NAMALWA (cell line): ENCODE data around the gene ARHGAP22.

ENCODE experiments used
- DNase-seq: peaks from one replicate; pipeline ENCODE4 v3.0.0-alpha.2; 2015; ENCODE audit warnings: low spot score

Gene ARHGAP22

GRCh38 chr10:48463318-48464003 lies 141.4 kb downstream of the ARHGAP22 start:
- no peak for DNase-seq

DNA sequence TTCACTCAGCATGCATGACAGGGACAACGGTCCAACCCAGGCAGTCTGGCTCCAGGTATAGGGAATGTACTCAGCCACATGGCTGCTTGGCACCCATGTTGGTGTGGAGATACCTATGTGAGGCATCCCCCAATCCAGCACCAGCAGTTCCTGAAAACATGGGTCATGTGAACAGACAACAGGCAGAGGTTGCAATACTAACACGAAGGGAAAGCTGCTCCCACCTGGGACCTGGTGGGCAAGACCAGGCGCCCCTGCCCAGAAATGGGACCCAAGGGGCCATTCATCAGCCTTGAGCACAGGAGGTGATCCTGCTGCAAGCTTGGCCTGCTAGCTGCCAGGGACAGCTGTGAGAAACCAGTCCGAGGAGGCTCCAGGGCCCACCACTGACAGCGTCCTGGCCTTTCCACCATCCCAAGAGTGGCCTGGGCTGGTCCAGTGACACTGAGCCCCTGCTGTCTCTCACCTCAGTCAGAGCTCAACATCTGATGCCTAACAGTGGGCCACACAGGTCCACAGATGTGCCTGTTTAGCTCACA lies 142.3 kb downstream of the ARHGAP22 start:
- no peak for DNase-seq

DNA sequence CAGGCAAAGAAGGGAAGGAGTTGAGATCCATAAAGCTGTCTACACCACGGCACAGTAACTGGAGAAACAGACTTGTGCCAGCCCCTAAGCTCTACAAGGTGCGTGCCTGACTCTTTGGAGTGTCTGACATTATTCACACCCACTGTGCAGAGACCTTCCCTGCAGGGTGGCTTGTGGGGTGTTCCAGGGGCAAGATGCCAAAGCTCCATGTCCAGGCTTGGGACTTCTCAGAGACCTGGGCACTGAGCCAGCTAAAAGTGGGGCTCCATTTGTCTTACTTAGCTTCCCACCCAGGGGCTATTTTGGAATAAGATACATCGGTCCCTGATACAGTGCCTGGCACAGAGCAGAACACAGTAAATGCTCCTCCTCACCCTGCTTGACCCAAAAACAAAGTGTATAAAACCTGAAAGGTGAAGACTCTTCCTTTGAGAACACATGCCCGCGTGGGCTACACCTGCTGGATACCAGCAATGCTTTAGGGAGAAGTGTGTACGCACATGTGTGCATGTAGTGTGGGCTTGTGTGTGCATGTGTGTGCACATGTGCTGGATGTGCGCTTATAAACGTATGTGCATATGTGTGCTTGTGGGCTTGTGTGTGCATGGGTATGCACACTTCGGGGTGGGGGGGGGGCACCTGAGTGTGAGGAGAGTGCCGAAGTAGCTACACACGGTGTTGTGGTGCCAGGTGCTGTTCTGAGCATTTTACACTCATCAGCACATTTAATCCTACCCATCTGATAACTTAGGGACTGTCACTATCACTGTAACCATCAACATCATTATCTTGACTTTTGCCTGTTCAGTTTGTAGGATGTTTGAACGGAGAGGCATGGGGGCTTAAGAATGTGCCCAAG lies 143.0 kb downstream of the ARHGAP22 start:
- no peak for DNase-seq

DNA sequence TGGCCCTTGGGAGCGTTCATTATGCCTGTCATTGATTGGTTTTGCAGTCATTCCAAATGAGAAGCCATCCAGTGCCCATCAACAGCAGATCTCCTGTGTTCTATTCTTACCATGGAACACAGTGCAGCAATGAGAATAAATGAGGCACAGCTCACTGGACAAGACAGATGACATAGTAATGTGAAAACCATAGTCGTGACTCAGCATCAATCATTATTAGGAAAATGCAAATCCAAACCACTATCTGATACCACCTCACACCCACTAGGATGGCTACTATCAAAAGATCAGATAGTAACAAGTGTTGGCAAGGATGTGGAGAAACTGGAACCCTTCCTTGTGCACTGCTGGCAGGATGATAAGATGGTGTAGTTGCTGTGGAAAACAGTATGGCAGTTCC lies 144.7 kb downstream of the ARHGAP22 start:
- DNase-seq = no peak

GRCh38 chr10:48459270-48460150 lies 145.4 kb downstream of the ARHGAP22 start:
- no peak for DNase-seq

DNA sequence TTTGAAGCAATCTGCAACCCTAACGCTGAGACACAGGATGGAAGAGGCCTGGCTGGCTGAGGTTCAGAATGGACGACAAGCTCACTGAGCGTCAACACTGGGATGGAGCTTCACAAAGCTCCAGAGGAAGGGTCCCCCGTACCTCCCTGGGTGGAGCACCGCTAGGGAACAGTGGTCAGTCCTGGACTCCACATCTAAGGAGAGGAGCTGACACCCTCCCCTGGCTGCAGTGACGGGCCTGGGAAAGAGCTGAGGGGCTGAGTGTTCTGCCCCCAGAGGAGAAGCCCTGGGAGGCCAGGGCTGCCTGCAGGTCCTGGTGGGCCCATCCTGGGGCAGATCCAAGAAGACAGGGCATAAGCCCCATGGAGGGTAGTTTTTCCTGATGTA lies 146.2 kb downstream of the ARHGAP22 start:
- DNase-seq = no peak

GRCh38 chr10:48457949-48458661 lies 146.8 kb downstream of the ARHGAP22 start:
- DNase-seq = no peak

DNA sequence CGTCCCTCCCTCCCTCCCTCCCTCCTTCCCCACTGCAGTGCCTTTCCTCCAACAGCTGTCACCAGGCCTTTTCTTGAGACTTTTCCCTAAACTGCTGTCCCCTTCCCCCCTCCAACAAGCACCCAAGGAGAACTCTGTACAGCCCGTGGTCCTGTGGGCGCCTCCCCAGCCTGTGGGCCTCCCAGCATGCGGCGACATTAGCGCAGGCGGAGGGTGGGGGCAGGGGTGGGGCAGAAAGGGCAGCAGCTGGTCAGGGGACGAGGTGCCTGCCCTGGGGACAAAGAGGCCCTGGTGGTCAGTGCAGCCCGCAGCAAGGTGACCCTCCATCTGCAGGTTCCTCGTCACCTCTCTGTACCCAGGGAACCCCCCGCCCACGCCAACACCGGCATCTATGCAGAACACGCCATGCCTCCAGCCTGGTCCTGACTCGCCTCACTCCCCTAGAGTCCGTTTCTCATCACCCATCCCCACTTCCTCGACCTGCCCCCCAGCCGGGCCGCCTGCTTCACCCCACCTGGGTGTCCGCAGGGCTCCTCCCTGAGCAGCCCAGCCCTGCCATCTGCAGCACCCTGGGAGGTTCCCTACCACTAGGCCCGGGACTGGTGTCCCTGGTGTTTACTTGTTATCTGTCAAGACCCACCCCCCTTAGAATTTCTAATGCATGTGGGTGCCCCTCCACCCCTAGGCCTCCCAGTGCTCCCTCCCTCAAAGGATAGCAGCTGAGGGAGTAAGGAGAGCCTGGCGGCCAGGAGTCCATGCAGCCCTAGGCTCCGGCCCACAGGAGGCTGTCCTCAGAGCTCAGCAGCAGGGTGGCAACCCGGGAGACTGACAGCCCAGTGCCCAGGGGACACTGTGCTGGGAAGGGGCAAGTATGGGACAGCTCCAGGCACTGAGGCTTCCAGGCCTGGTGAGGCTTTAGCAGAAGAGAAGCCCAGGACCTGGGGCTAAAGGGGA lies 147.8 kb downstream of the ARHGAP22 start:
- no peak for DNase-seq

GRCh38 chr10:48456361-48456804 lies 148.5 kb downstream of the ARHGAP22 start:
- DNase-seq = peak; percentile 16

- no peak for DNase-seq
Observed at GRCh38 chr10:48455392-48456151, 149.3 kb downstream of the ARHGAP22 start.

DNA sequence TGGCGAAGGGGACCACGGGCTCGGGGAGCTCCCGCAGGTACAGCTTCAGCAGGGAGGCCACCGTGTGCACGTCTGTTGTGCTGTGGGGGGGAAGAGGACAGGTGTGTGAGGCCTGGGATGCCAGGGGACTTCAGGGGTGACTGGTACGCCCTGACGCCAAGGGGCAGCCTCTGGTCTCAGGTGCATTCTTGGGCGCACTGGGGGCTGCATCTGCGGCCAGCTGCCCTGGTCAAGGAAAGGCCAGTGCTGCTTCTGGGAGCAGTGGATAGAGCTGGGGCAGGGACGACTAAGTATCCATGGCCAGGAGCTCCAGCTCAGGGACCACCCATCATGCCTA lies 149.8 kb downstream of the ARHGAP22 start:
- no peak for DNase-seq

DNA sequence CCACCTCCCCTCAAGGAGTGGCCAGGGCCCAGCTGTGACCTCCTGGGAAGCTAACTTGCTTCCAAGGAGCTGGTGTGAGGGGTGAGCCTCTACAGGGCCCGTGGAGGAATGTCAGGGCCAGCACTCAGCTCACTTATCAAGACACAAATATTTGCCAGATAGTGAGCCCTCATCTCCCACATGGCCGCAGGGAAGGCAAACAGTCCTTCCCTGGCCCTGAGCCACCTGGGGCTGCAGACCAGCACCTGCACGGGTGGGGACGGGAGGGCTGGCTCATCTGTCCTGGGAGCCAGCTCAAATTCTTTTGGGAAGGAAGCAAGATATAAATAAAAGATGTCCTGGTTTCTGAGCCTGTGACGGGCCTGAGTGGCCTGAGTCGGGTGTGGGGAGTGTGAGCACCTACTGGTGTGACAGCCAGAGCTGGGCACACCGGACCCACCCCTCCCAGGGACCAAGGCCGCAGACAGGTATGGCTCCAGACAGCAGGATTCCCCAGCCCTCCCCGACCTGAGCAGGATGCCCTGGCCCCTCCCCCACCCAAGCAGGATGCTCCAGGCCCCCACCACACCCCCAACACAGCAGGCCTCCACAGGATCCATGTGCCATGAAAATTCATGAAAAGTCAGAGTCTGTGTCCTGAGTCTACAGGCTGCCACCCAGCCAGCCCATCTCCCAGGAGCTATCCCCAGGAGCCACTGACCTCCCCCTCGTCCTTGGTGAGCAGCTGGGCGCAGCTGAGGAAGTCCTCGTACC lies 150.4 kb downstream of the ARHGAP22 start:
- no peak for DNase-seq

DNA sequence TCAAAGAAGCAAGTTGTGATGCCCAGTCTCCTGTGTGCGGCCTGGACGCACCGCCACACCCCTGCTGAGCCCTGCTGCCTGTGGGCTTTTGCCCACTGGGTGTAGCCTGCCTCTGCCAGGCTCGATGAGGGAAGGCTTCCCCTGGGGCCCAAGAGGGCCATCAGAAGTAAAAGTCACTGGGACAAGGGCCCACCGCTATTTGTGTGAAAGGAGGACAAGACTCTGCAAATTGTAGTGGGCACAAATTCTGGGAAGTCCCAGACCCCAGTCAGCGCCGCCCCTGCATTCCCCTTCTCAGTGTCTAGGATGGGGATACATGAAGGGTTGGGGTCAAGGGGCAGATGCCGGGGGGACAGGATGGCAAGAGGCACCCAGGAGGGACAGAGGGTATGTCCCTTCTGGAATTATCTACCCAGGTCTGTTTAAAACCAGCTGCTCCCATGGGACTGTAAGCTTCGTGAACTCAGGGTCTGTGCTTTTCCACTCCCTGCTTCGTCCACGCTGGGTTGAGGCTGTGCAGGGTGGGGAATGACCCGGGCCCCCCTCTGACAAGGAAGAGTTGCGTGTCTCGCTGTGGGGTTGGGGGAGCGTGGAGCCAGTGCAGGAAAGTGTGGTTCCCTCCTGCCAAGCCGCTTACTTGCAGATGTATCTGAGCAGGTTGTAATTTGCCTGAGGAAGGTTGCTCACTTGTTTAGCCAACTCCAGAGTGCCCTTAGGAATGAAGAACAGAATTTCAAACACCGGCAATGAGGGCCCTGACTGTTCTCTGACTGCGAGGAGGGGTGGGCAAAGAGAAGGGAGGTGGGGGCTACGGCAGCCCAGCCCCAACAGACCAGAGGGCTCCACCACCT lies 151.2 kb downstream of the ARHGAP22 start:
- DNase-seq = no peak

DNA sequence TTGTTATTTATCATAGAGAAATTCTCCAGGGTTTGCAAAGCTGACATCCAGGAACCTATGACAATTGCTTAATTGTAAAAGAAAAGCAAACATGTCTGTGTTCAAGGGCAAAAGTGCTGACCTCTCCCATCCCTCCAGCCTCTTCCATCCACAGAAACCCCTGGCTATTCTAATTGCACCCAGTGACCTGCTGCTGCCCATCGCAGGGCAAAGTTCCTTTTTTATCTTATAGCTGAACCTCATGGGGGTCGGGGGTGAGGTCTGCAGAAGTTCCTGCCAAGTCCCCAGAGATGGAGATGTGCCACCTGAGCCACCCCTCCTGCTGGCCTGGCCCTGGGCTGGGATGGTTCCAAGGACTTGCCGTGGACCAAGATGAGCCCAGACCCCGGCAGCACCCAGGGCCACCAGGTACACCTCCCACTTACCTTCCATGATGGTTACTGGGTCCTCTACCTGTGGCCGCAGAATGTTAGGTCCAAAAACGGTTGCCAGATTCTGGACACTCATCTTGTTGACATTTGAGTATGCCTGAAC lies 151.9 kb downstream of the ARHGAP22 start:
- no peak for DNase-seq

- no peak for DNase-seq
Observed at GRCh38 chr10:48451969-48452878, 152.6 kb downstream of the ARHGAP22 start.

DNA sequence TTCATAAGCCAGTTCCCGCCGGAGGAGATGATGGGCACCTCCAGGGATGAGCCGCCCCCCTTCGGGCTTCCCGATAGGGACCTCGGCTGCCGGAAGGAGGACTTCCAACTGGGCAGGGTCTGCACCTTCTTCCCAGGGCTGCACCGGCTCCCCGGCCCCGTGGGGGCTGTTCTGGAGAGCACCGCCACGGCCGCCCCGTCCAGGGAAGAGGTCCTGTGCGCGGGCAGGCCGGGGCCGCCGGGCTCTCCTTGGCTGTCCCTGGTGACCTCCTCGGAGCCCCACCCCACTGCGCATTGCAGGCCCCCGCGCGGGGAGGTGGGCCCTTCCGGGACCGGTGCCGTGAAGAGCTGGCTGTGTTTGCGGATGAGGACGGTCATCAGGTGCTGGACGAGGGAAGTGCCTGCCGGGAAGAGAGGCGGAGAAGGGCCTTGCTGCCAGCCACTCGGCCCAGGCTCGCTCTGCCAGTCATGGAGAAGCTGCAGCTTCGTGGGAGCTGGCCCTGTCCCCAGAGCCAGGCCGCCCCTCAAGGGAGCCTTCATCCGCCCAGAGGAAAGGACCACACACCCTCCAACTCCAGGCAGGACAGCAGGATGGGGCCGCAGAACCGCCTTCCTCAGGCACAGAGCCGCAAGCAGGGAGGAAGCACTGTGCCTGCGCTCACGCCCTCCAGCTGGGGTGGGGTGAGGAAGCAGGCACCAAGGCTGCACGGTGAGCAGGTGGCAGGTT lies 154.0 kb downstream of the ARHGAP22 start:
- DNase-seq = no peak
